HEK293 (cell line): ENCODE results near the gene KRTAP10-7.

ENCODE experiments used
- CTCF ChIA-PET: fragments of 350-600 bp; formaldehyde crosslinking; extraction: SDS; loops from one replicate; lab custom pipeline; 2021; ENCODE audit warnings: antibody characterized with exemption; lab: Yijun Ruan, JAX
- POLR2A ChIA-PET: fragments of 300-600 bp; formaldehyde crosslinking; extraction: SDS; loops from one replicate; lab custom pipeline; 2020; ENCODE audit warnings: antibody characterized with exemption, inconsistent platforms; lab: Yijun Ruan, JAX
- H3K27ac ChIP-seq: fragments of 200-500 bp; sonication (Bioruptor generic); 2 replicates; pipeline ENCODE4 v1.5.1; 2014; ENCODE audit warnings: low read depth, low read length, control low read depth, inconsistent platforms; ENCODE audit errors: extremely low read depth
- H3K36me3 ChIP-seq, 2 experiments: fragments of 200-500 bp in 1 of 2; sonication (Bioruptor generic) in 1 of 2; 1 replicate in 1 of 2; 2 replicates in 1 of 2; pipeline ENCODE4 v1.5.1; 2014 to 2017; ENCODE audit warnings: inconsistent platforms in 2 of 2, low read length in 2 of 2; ENCODE audit not compliant: control insufficient read depth in 2 of 2, insufficient read depth in 1 of 2
- H3K4me1 ChIP-seq: fragments of 200-500 bp; sonication (Bioruptor generic); 2 replicates; pipeline ENCODE4 v1.5.1; 2014; ENCODE audit warnings: mild to moderate bottlenecking, low read length, inconsistent platforms; ENCODE audit not compliant: control insufficient read depth, insufficient read depth
- H3K4me3 ChIP-seq: 2 replicates; pipeline ENCODE4 v1.5.1; 2011; ENCODE audit warnings: low read depth, mild to moderate bottlenecking, control low read depth, low read length, moderate library complexity
- H3K9me3 ChIP-seq: fragments of 200-500 bp; sonication (Bioruptor generic); 2 replicates; pipeline ENCODE4 v1.5.1; 2014; ENCODE audit warnings: low read depth, low read length, inconsistent platforms; ENCODE audit not compliant: control insufficient read depth, insufficient read depth
- GLI2 ChIP-seq: fragments of 450-650 bp; formaldehyde crosslinking; IDR thresholded peaks from 2 replicates; pipeline ENCODE4; 2017; ENCODE audit warnings: missing biosample characterization, missing genetic modification characterization, low read depth, borderline replicate concordance
- HIC1 ChIP-seq: fragments of 450-650 bp; formaldehyde crosslinking; IDR thresholded peaks from 2 replicates; pipeline ENCODE4 v1.5.1; 2016; ENCODE audit warnings: missing biosample characterization, missing genetic modification characterization
- KLF17 ChIP-seq: fragments of 450-650 bp; formaldehyde crosslinking; IDR thresholded peaks from 2 replicates; pipeline ENCODE4 v1.5.1; 2016; ENCODE audit warnings: missing biosample characterization, missing genetic modification characterization
- TSHZ1 ChIP-seq: fragments of 450-650 bp; formaldehyde crosslinking; IDR thresholded peaks from 2 replicates; pipeline ENCODE4 v1.5.1; 2016; ENCODE audit warnings: missing biosample characterization, missing genetic modification characterization, borderline replicate concordance
- ZNF138 ChIP-seq: fragments of 450-650 bp; formaldehyde crosslinking; IDR thresholded peaks from 2 replicates; pipeline ENCODE4 v1.5.1; 2016; ENCODE audit warnings: missing biosample characterization, missing genetic modification characterization, borderline replicate concordance
- ZNF146 ChIP-seq: fragments of 450-650 bp; formaldehyde crosslinking; IDR thresholded peaks from 2 replicates; pipeline ENCODE4 v1.5.1; 2016; ENCODE audit warnings: missing biosample characterization, missing genetic modification characterization
- ZNF175 ChIP-seq: fragments of 450-650 bp; formaldehyde crosslinking; IDR thresholded peaks from 2 replicates; pipeline ENCODE4 v1.5.1; 2016; ENCODE audit warnings: missing biosample characterization, missing genetic modification characterization
- ZNF239 ChIP-seq: fragments of 450-650 bp; formaldehyde crosslinking; IDR thresholded peaks from 2 replicates; pipeline ENCODE4 v1.5.1; 2016; ENCODE audit warnings: missing biosample characterization, missing genetic modification characterization
- ZNF311 ChIP-seq: fragments of 450-650 bp; formaldehyde crosslinking; IDR thresholded peaks from 2 replicates; pipeline ENCODE4 v1.5.1; 2017; ENCODE audit warnings: missing biosample characterization, missing genetic modification characterization, borderline replicate concordance
- ZNF514 ChIP-seq: fragments of 450-650 bp; formaldehyde crosslinking; IDR thresholded peaks from 2 replicates; pipeline ENCODE4 v1.5.1; 2016; ENCODE audit warnings: missing biosample characterization, missing genetic modification characterization
- ZNF521 ChIP-seq: fragments of 450-650 bp; formaldehyde crosslinking; IDR thresholded peaks from 2 replicates; pipeline ENCODE4 v1.5.1; 2017; ENCODE audit warnings: missing biosample characterization, mild to moderate bottlenecking, missing genetic modification characterization
- ZNF529 ChIP-seq: fragments of 450-650 bp; formaldehyde crosslinking; IDR thresholded peaks from 2 replicates; pipeline ENCODE4 v1.5.1; 2017; ENCODE audit warnings: missing genetic modification characterization, missing biosample characterization; ENCODE audit not compliant: insufficient replicate concordance
- ZNF558 ChIP-seq: fragments of 450-650 bp; formaldehyde crosslinking; IDR thresholded peaks from 2 replicates; pipeline ENCODE4 v1.5.1; 2016; ENCODE audit warnings: missing biosample characterization, missing genetic modification characterization
- ZNF585B ChIP-seq: fragments of 450-650 bp; formaldehyde crosslinking; IDR thresholded peaks from 2 replicates; pipeline ENCODE4 v1.5.1; 2016; ENCODE audit warnings: missing biosample characterization, missing genetic modification characterization
- ZNF610 ChIP-seq: fragments of 450-650 bp; formaldehyde crosslinking; IDR thresholded peaks from 2 replicates; pipeline ENCODE4 v1.5.1; 2016; ENCODE audit warnings: missing biosample characterization, missing genetic modification characterization, borderline replicate concordance
- ZNF623 ChIP-seq: fragments of 450-650 bp; formaldehyde crosslinking; IDR thresholded peaks from 2 replicates; pipeline ENCODE4 v1.5.1; 2016; ENCODE audit warnings: missing biosample characterization, missing genetic modification characterization
- ZNF629 ChIP-seq: fragments of 450-650 bp; formaldehyde crosslinking; IDR thresholded peaks from 2 replicates; pipeline ENCODE4 v1.5.1; 2017; ENCODE audit warnings: missing biosample characterization, missing genetic modification characterization
- ZNF76 ChIP-seq: fragments of 450-650 bp; formaldehyde crosslinking; IDR thresholded peaks from 2 replicates; pipeline ENCODE4; 2016; ENCODE audit warnings: low read depth, missing biosample characterization, missing genetic modification characterization, borderline replicate concordance
- ZSCAN16 ChIP-seq: fragments of 450-650 bp; formaldehyde crosslinking; IDR thresholded peaks from 2 replicates; pipeline ENCODE4 v1.5.1; 2016; ENCODE audit warnings: missing biosample characterization, missing genetic modification characterization
- ZSCAN23 ChIP-seq: fragments of 450-650 bp; formaldehyde crosslinking; IDR thresholded peaks from 2 replicates; pipeline ENCODE4 v1.5.1; 2016; ENCODE audit warnings: missing biosample characterization, missing genetic modification characterization
- ZSCAN4 ChIP-seq: fragments of 450-650 bp; formaldehyde crosslinking; IDR thresholded peaks from 2 replicates; pipeline ENCODE4 v1.5.1; 2017; ENCODE audit warnings: missing biosample characterization, missing genetic modification characterization
- ZSCAN5A ChIP-seq: fragments of 450-650 bp; formaldehyde crosslinking; IDR thresholded peaks from 2 replicates; pipeline ENCODE4 v1.5.1; 2016; ENCODE audit warnings: missing biosample characterization, missing genetic modification characterization

KRTAP10-7 gene

GRCh38 chr21:44595524-44595923, 4.9 kb upstream of the KRTAP10-7 start:
- CTCF ChIA-PET: interaction anchor here (0.6 to 2.0 kb wide), 2 partner anchors 12 to 153 kb away, joined by 5 to 7 read pairs; no protein-coding TSS in a partner anchor

GRCh38 chr21:44596068-44596725, 4.2 kb upstream of the KRTAP10-7 start:
- POLR2A ChIA-PET: no interaction called here
- CTCF ChIA-PET: interaction anchor here (0.6 to 2.0 kb wide), 4 partner anchors 12 to 296 kb away, joined by 3 to 7 read pairs (median 4); no protein-coding TSS in a partner anchor
- TF ChIP-seq ZNF610 (tag by site-specific recombination): no peak
- no peak for TF ChIP-seq ZSCAN5A (tag by site-specific recombination)
- no peak for TF ChIP-seq ZNF138 (tag by site-specific recombination)
- no peak for TF ChIP-seq ZNF239 (tag by site-specific recombination)
- TF ChIP-seq ZNF175 (tag by site-specific recombination): no peak
- TF ChIP-seq ZNF311 (tag by site-specific recombination): no peak
- TF ChIP-seq ZNF76 (tag by site-specific recombination): no peak
- TF ChIP-seq ZSCAN23 (tag by site-specific recombination): no peak
- no peak for TF ChIP-seq ZNF629 (tag by site-specific recombination)
- TF ChIP-seq ZSCAN16 (tag by site-specific recombination): no peak
- TF ChIP-seq ZSCAN4 (tag by site-specific recombination): no peak

More at GRCh38 chr21:44595524-44595923, 4.9 kb upstream of the KRTAP10-7 start:
- no peak overlapping the region for H3K4me3 ChIP-seq
- no peaks in the 10 kb centered on the region for H3K4me1 ChIP-seq
- no peak overlapping the region for H3K27ac ChIP-seq
- H3K36me3 ChIP-seq: no peaks in the 10 kb centered on the region
- no peaks in the 10 kb centered on the region for H3K9me3 ChIP-seq
- POLR2A ChIA-PET: no interaction called here
- no peak for TF ChIP-seq ZNF311 (tag by site-specific recombination)
- TF ChIP-seq ZNF521 (tag by site-specific recombination): no peak
- TF ChIP-seq KLF17: no peak
- TF ChIP-seq ZNF558: no peak
- TF ChIP-seq ZNF514 (tag by site-specific recombination): no peak
- TF ChIP-seq GLI2 (tag by site-specific recombination): no peak
- TF ChIP-seq ZNF585B: no peak
- no peak for TF ChIP-seq TSHZ1 (tag by site-specific recombination)
- TF ChIP-seq ZNF623 (tag by site-specific recombination): no peak
- no peak for TF ChIP-seq ZNF529
- no peak for TF ChIP-seq HIC1
- TF ChIP-seq ZNF146: no peak

More at GRCh38 chr21:44596068-44596725, 4.2 kb upstream of the KRTAP10-7 start:
- no peaks in the 10 kb centered on the region for H3K36me3 ChIP-seq
- no peaks in the 10 kb centered on the region for H3K4me1 ChIP-seq
- no peak overlapping the region for H3K4me3 ChIP-seq
- no peak overlapping the region for H3K27ac ChIP-seq
- H3K9me3 ChIP-seq: no peaks in the 10 kb centered on the region
